Measurements from ENCODE around the gene TMEM54. TPM values are rescaled to one million over a fixed set of nuclear protein-coding genes. Genes with fewer than 3 reads are reported as not detected.

Gene TMEM54
- total and polyA plus RNA-seq, 11 donors, result 5.6 to 15.9 (median 9.3) TPM

DNA sequence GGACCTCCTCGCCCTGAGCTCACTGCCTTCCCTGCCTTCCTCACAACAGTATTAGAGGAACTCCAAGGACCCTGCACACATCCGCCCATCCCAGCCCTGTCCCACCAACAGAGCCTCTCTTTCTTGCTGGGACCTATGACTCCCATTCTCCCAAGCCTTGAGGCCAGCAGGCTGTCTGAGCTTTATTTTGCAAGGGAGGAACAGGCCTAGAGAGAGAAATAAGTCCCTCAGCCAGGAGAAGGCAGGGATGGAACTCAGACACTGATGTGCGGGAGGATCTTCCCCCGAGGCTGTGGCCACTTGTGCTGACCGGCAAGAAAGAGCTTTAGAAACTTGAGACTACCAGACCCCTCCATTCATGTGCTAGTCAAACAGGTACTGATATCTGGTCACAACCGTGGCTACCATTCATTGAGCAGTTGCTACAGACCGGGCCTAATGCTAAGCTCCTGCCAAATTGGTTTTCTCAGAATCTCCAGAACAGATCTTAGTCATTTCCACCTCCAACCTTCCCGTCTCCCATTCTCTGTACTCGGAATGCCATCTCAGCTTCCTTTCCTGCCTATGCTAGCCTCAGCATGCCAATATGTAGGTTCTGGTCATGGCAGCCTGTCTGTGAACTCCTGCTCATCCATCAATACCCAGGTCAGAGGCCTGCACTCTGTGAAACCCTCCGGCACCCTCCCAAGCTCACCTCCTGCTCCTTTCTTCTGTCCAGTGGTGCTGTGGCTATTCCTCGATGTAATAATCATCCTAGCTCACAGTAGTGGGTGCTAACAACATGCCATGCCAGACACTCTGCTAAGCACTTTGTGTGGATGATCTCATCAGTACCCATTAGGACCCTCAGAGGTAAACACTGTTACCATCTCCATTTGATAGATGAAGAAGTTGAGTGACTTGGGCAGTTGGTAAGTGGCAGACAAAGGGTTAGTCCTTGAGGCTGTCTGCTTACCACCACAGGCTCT lies 3.8 kb downstream of the TMEM54 start:
- ATAC-seq, result no peak
- intact Hi-C loops (cut with DNase I), result no loop called here
- no peak for TF ChIP-seq POLR2A (IDR thresholded peaks at IDR 0.05)
- TF ChIP-seq CTCF (IDR thresholded peaks at IDR 0.05), result no peak
- Histone ChIP-seq H3K9me3 (no peaks in the 10 kb centered on the region), H3K4me3 (no peak overlapping the region), H3K36me3 (no peaks in the 10 kb centered on the region), H3K27me3 (peaks cover 0 to 47% (median 9%) of the 10 kb centered on the region in 9 donors), H3K4me1 (peaks cover 0 to 31% (median 12%) of the 10 kb centered on the region in 12 donors), H3K27ac (no peak overlapping the region)
- no peak for DNase-seq
- 78 to 89% (median 81%) methylated on average over 11 of the region's 11 CpGs for WGBS, 4 donors

DNA sequence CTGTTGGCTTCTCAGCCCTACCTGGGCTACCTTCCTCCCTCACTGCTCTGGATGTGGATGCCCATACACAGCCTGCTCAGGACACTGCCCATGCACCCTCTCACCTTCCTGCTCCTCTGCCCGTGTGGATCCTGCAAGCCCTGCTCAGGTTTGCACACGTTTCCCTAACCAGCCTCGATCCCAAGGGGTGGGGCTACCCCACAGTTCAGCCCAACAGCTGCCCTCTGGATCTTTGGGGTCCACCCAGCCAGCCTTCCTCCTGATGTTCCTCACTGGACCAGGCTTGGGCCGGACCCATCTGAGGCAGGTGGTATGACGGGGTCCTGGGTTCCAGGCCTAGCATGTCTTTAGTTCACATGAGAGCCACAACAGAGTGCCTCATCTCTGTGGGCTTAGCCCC lies 4.7 kb downstream of the TMEM54 start:
- intact Hi-C loops (cut with DNase I), result no loop called here
- TF ChIP-seq POLR2A (IDR thresholded peaks at IDR 0.05), result no peak

DNA sequence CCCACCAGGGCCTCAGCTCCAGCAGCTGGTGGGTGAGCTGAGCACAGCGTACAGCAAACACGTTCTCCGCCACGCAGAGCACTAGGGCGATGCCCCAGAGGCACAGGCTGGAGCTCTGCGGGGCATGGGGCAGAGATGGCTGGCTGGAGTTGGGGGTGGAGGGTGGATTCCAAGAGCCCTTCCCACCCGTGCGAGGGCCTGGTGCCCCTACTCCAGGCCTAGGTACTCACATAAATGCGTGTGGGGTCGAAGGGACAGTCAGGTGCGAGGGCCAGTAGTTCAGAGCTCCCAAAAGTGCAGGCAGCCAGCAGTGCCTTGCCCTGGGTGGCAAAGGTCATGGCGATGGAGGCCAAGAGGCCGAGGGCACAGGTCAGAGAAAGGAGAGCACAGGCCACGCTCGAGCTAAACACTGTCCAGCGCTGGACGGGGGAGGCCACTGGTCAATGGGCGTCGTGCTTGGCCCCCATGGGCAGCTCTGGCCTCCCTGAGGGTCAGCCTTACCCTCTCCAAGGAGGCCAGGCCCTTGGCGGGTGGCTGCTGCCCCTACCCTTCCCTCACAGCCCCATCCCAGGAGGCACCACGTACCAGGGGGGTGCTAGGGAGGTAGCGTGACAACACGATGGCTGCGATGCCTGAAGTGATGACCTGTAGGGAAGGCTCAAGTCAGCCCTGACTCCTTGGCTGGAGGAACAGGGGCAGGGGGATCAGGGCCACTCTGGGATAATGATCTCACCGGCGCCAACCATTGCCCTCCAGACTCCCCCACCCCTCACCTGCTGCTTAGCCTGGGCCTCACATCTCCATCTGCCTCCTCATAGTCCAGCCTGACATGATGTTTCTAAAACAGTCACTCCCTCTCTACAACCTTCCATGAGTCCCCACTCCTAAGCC lies 5.6 kb downstream of the TMEM54 start:
- Histone ChIP-seq H3K4me1 (peaks cover 0 to 22% (median 8%) of the 10 kb centered on the region in 12 donors), H3K36me3 (no peaks in the 10 kb centered on the region), H3K4me3 (no peak overlapping the region), H3K9me3 (no peaks in the 10 kb centered on the region), H3K27ac (no peak overlapping the region), H3K27me3 (peaks cover 0 to 49% (median 22%) of the 10 kb centered on the region in 9 donors)
- ATAC-seq (no peak), DNase-seq (no peak)
- TF ChIP-seq CTCF (IDR thresholded peaks at IDR 0.05) (no peak), POLR2A (IDR thresholded peaks at IDR 0.05) (no peak)
- intact Hi-C loops (cut with DNase I), result no loop called here
- WGBS, 4 donors, result 92 to 95% (median 94%) methylated on average over 20 to 26 of the region's 26 CpGs

More for the DNA sequence above, 4.7 kb downstream of the TMEM54 start:
- DNase-seq (no peak), ATAC-seq (no peak)
- Histone ChIP-seq H3K4me3 (no peak overlapping the region), H3K27ac (no peak overlapping the region), H3K9me3 (no peaks in the 10 kb centered on the region), H3K27me3 (peaks cover 0 to 48% (median 16%) of the 10 kb centered on the region in 9 donors), H3K4me1 (peaks cover 0 to 29% (median 12%) of the 10 kb centered on the region in 12 donors), H3K36me3 (no peaks in the 10 kb centered on the region)
- WGBS, 4 donors, result 80 to 92% (median 84%) methylated on average over 4 to 5 of the region's 5 CpGs

GRCh38 chr1:32894681-32895080 lies 6.5 kb downstream of the TMEM54 start:
- Histone ChIP-seq H3K27me3 (peaks cover 0 to 45% (median 22%) of the 10 kb centered on the region in 9 donors), H3K27ac (no peak overlapping the region), H3K9me3 (no peaks in the 10 kb centered on the region), H3K4me3 (no peak overlapping the region), H3K36me3 (no peaks in the 10 kb centered on the region), H3K4me1 (peaks cover 0 to 18% (median 6%) of the 10 kb centered on the region in 12 donors)
- no peak for DNase-seq
- no peak for ATAC-seq
- TF ChIP-seq POLR2A (IDR thresholded peaks at IDR 0.05) (no peak), CTCF (IDR thresholded peaks at IDR 0.05) (no peak)
- WGBS, 4 donors, result 73 to 90% (median 85%) methylated on average over 2 to 6 of the region's 6 CpGs
- intact Hi-C loops (cut with DNase I), result no loop called here
